ENCODE results near the gene CLCN7. TPM values are rescaled to one million over a fixed set of nuclear protein-coding genes. Genes with fewer than 3 reads are reported as not detected.

The CLCN7 gene
- polyA plus RNA-seq, 1 experiment, result 15.7 TPM

- no peak overlapping the region for H3K27ac ChIP-seq (ENCODE audit: low read depth, low read length)
- POLR2A ChIA-PET, result no interaction called here
- no peak for DNase-seq (ENCODE audit: low read depth, low spot score)
- no peaks in the 10 kb centered on the region; the same call in 1 of the 2 replicates for H3K9me3 ChIP-seq (ENCODE audit: control insufficient read depth, insufficient read depth, low read length)
- TF ChIP-seq CTCF (IDR thresholded peaks at IDR 0.05; ENCODE audit: low read depth, low read length), result no peak
- H3K27me3 ChIP-seq (ENCODE audit: control insufficient read depth, insufficient read depth, low read length), result no peaks in the 10 kb centered on the region
- H3K4me3 ChIP-seq (ENCODE audit: low read depth, low read length), result no peak overlapping the region
- CTCF ChIA-PET, result no interaction called here
These were observed 23.0 kb downstream of the CLCN7 start for GRCh38 chr16:1451702-1452392.

- CTCF ChIA-PET, result no interaction called here
- H3K4me3 ChIP-seq (ENCODE audit: low read depth, low read length), result no peak overlapping the region
- no peak for TF ChIP-seq CTCF (IDR thresholded peaks at IDR 0.05; ENCODE audit: low read depth, low read length)
These were observed 24.0 kb downstream of the CLCN7 start for GRCh38 chr16:1450841-1451240.

GRCh38 chr16:1450218-1450617, 24.6 kb downstream of the CLCN7 start:
- ChIA-PET POLR2A (no interaction called here), CTCF (no interaction called here)
- DNase-seq (ENCODE audit: low read depth, low spot score), result no peak
- no peak for TF ChIP-seq CTCF (IDR thresholded peaks at IDR 0.05; ENCODE audit: low read depth, low read length)
- no peak overlapping the region for H3K4me3 ChIP-seq (ENCODE audit: low read depth, low read length)
- no peaks in the 10 kb centered on the region for H3K27me3 ChIP-seq (ENCODE audit: control insufficient read depth, insufficient read depth, low read length)
- no peaks in the 10 kb centered on the region; the same call in 1 of the 2 replicates for H3K9me3 ChIP-seq (ENCODE audit: control insufficient read depth, insufficient read depth, low read length)
- no peak overlapping the region for H3K27ac ChIP-seq (ENCODE audit: low read depth, low read length)

More at GRCh38 chr16:1450841-1451240, 24.0 kb downstream of the CLCN7 start:
- no peak for DNase-seq (ENCODE audit: low read depth, low spot score)
- Histone ChIP-seq H3K27me3 (ENCODE audit: control insufficient read depth, insufficient read depth, low read length) (no peaks in the 10 kb centered on the region), H3K9me3 (ENCODE audit: control insufficient read depth, insufficient read depth, low read length) (no peaks in the 10 kb centered on the region; the same call in 1 of the 2 replicates), H3K27ac (ENCODE audit: low read depth, low read length) (no peak overlapping the region)
- POLR2A ChIA-PET, result no interaction called here

GRCh38 chr16:1449201-1449788, 25.5 kb downstream of the CLCN7 start:
- CTCF ChIA-PET, result no interaction called here

More at GRCh38 chr16:1449201-1449788, 25.5 kb downstream of the CLCN7 start:
- POLR2A ChIA-PET, result no interaction called here
- Histone ChIP-seq H3K27me3 (ENCODE audit: control insufficient read depth, insufficient read depth, low read length) (no peaks in the 10 kb centered on the region), H3K27ac (ENCODE audit: low read depth, low read length) (no peak overlapping the region), H3K4me3 (ENCODE audit: low read depth, low read length) (no peak overlapping the region), H3K9me3 (ENCODE audit: control insufficient read depth, insufficient read depth, low read length) (no peaks in the 10 kb centered on the region; the same call in 1 of the 2 replicates)
- DNase-seq (ENCODE audit: low read depth, low spot score), result no peak
- no peak for TF ChIP-seq CTCF (IDR thresholded peaks at IDR 0.05; ENCODE audit: low read depth, low read length)

All from AG04450 (cell line).